Measurements from ENCODE around the gene MTUS2. TPM values are rescaled to one million over a fixed set of nuclear protein-coding genes. Genes with fewer than 3 reads are reported as not detected.

The MTUS2 gene
- total and polyA plus RNA-seq, 9 of the 15 experiments (the other 6 are each of a cell fraction or from before 2014, with no cell fraction given), result 0.01 to 0.28 (median 0.06) TPM; not detected in 1

DNA sequence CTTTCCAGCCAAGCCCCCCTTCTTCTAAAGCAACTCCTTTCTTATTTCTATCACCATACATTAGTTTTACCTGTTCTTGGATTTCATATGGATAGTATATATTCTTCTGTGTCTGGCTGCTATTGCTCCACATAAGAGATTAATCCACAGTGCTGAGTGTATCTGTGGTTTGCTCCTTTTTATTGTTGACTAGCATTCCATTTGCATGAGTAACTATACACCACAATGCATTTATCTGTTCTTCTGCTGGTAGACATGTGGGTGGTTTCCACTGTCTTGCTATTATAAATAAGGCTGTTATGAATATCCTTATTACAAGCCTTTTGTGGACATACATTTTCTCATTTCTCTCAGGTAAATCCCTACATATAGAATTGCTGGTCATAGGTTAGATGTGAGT, 637.2 kb downstream of the MTUS2 start (continued):
- no peak for TF ChIP-seq NBN (IDR thresholded peaks at IDR 0.05; ENCODE audit: low read depth)
- peak; percentile 86 for TF ChIP-seq JUND (IDR thresholded peaks at IDR 0.05; ENCODE audit: borderline replicate concordance, low read depth, low read length)
- peak; percentile 86; the same call in 2 of the 3 replicates for TF ChIP-seq JUND (tag; IDR thresholded peaks at IDR 0.05; ENCODE audit: borderline replicate concordance, low read depth, low read length)
- no peak for TF ChIP-seq CCNT2 (IDR thresholded peaks at IDR 0.05; ENCODE audit: borderline replicate concordance, extremely low read depth, insufficient read length, low read depth, low read length)
- no peak for TF ChIP-seq ZNF184 (CRISPR knock-in tag; IDR thresholded peaks at IDR 0.05)
- TF ChIP-seq PCBP1 (IDR thresholded peaks at IDR 0.05; ENCODE audit: low read depth, low read length, poor library complexity, severe bottlenecking), result no peak
- no peak for TF ChIP-seq ZNF408 (CRISPR knock-in tag; IDR thresholded peaks at IDR 0.05; ENCODE audit: low read depth)
- TF ChIP-seq RBM22 (IDR thresholded peaks at IDR 0.05; ENCODE audit: low read depth, low read length, poor library complexity, severe bottlenecking), result no peak
- no peak for TF ChIP-seq ZNF76 (CRISPR knock-in tag; IDR thresholded peaks at IDR 0.05; ENCODE audit: borderline replicate concordance)
- no peak for TF ChIP-seq TAL1 (IDR thresholded peaks at IDR 0.05)
- TF ChIP-seq, protein P1, sequence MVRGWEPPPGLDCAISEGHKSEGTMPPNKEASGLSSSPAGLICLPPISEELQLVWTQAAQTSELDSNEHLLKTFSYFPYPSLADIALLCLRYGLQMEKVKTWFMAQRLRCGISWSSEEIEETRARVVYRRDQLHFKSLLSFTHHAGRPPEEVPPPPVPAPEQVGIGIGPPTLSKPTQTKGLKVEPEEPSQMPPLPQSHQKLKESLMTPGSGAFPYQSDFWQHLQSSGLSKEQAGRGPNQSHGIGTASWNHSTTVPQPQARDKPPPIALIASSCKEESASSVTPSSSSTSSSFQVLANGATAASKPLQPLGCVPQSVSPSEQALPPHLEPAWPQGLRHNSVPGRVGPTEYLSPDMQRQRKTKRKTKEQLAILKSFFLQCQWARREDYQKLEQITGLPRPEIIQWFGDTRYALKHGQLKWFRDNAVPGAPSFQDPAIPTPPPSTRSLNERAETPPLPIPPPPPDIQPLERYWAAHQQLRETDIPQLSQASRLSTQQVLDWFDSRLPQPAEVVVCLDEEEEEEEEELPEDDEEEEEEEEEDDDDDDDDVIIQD (CRISPR knock-in tag; IDR thresholded peaks at IDR 0.05), result no peak
- peak; percentile 84 for TF ChIP-seq FOSL1 (tag; conservative IDR thresholded peaks at IDR 0.05)
- TF ChIP-seq ZNF561 (CRISPR knock-in tag; conservative IDR thresholded peaks at IDR 0.05), result no peak
- no peak for TF ChIP-seq SRSF7 (optimal IDR thresholded peaks at IDR 0.05; ENCODE audit: low read depth, low read length)
- no peak for TF ChIP-seq KAT2B (IDR thresholded peaks at IDR 0.05; ENCODE audit: low read depth, low read length)
- no peak for TF ChIP-seq SRSF1 (IDR thresholded peaks at IDR 0.05; ENCODE audit: low read depth, low read length)

Measured in K562 (cell line).